Effector memory CD4-positive, alpha-beta T cell (primary cell): ENCODE results near the gene GPR180.

Experiments used
- DNase-seq, 3 donors: peaks; one replicate each; pipeline ENCODE4 v3.0.0-alpha.2; 2020
- H3K27ac ChIP-seq: 2 replicates; pipeline ENCODE4 v1.7.0; 2013; ENCODE audit warnings: mild to moderate bottlenecking, low read length, moderate library complexity; ENCODE audit not compliant: insufficient read depth, poor library complexity, severe bottlenecking
- H3K27me3 ChIP-seq: replicated peaks from 2 replicates; pipeline ENCODE4 v1.7.0; 2013; ENCODE audit warnings: mild to moderate bottlenecking, low read length; ENCODE audit not compliant: insufficient read depth, control insufficient read depth, poor library complexity, severe bottlenecking
- H3K36me3 ChIP-seq: 2 replicates; pipeline ENCODE4 v1.7.0; 2013; ENCODE audit warnings: mild to moderate bottlenecking, low read length, moderate library complexity; ENCODE audit not compliant: control insufficient read depth, insufficient read depth
- H3K4me1 ChIP-seq: 2 replicates; pipeline ENCODE4 v1.7.0; 2013; ENCODE audit warnings: low read length, mild to moderate bottlenecking; ENCODE audit not compliant: control insufficient read depth, insufficient read depth, poor library complexity, severe bottlenecking
- H3K4me3 ChIP-seq: 2 replicates; pipeline ENCODE4 v1.7.0; 2013; ENCODE audit warnings: low read length, low read depth, mild to moderate bottlenecking; ENCODE audit not compliant: insufficient read depth, poor library complexity, severe bottlenecking
- H3K9me3 ChIP-seq: 2 replicates; pipeline ENCODE4 v1.7.0; 2013; ENCODE audit warnings: mild to moderate bottlenecking, low read length, moderate library complexity; ENCODE audit not compliant: control insufficient read depth

The GPR180 gene

DNA sequence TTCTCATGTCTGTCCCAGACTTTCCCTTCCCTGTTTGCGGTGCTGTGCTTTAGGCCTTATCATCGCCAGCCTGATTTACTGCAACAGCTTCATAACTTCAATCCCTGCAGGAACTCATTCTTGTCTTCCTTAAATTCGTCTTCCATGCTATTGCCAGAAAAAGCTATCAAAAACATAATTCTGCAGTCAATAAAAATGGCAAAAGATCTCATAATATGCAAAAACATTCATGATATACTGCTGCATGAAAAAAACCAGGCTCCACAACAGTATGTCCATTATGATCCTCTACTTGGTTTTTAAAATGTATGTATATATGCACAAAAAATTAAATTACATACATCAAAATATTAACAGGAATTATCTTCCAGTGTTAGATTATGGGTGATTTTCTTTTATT is 34.1 kb upstream of the GPR180 start:
- no peak overlapping the region for H3K27ac ChIP-seq

DNA sequence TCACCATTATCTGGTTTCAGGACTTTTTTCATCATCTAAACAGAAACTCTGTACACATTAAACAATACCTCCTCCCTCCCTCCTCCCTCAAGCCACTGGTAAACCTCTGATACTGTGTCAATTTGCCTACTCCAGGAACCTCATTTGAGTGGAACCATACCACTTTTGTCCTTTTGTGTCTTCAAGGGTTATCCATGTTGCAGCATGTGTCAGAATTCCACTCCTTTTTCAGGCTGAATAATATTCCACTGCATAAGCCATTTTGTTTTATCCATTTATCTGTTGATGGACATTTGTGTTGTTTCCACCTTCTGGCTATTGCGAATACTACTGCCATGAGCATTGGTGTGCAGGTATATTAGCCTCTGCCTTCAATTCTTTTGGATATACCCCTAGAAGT is 33.2 kb upstream of the GPR180 start:
- Histone ChIP-seq H3K27me3 (no peaks in the 10 kb centered on the region), H3K4me1 (no peaks in the 10 kb centered on the region), H3K36me3 (peaks cover 42% of the 10 kb centered on the region), H3K27ac (no peak overlapping the region), H3K9me3 (no peaks in the 10 kb centered on the region), H3K4me3 (no peak overlapping the region)
- no peak for DNase-seq

More for the DNA sequence above, 34.1 kb upstream of the GPR180 start:
- peaks cover 33% of the 10 kb centered on the region for H3K36me3 ChIP-seq
- DNase-seq = no peak
- H3K4me1 ChIP-seq = no peaks in the 10 kb centered on the region
- H3K27me3 ChIP-seq = no peaks in the 10 kb centered on the region
- no peaks in the 10 kb centered on the region for H3K9me3 ChIP-seq
- H3K4me3 ChIP-seq = no peak overlapping the region

DNA sequence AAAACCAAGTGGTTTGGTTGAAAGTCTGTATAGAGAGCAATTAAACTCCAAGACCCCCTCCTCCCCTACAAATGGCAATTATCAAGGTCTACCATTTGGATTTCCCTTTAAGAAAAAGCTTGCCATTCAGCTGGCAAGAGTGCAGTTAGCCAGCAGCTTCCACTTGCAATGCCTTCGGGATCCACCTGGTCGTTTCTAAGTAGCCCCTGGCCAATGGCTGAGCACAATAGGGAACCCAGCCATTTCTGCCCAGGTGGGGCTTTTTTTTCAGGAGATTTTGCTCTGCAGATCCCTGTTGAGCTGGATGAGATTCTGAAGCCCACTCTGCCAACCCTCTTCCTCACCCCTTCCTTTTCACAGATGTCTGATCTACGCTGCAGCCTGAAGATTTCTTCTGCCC is 32.0 kb upstream of the GPR180 start:
- DNase-seq = no peak
- no peak overlapping the region for H3K4me3 ChIP-seq
- H3K9me3 ChIP-seq = no peaks in the 10 kb centered on the region
- no peaks in the 10 kb centered on the region for H3K27me3 ChIP-seq
- peaks cover 51% of the 10 kb centered on the region for H3K36me3 ChIP-seq
- H3K4me1 ChIP-seq = no peaks in the 10 kb centered on the region
- no peak overlapping the region for H3K27ac ChIP-seq

DNA sequence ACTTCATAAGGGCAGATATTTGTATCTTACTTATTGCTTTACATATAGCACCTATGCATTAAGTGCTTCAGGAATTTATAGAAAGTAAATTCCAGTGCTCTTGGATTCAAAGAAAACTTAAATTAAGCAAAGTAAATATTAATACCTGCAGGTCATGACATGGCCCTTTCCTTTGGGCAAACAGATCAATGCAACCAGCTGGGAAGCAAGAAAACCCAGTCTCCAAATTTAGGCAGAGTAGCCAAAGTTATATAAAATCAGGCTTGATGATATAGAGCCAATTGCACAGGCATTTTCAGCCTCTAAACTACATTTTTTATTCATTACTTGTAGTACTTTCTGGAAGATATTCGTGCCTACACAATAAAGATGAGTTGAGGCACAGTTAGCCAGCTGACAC is 22.6 kb upstream of the GPR180 start:
- no peak for DNase-seq
- Histone ChIP-seq H3K36me3 (peaks cover 65% of the 10 kb centered on the region), H3K9me3 (no peaks in the 10 kb centered on the region)

DNA sequence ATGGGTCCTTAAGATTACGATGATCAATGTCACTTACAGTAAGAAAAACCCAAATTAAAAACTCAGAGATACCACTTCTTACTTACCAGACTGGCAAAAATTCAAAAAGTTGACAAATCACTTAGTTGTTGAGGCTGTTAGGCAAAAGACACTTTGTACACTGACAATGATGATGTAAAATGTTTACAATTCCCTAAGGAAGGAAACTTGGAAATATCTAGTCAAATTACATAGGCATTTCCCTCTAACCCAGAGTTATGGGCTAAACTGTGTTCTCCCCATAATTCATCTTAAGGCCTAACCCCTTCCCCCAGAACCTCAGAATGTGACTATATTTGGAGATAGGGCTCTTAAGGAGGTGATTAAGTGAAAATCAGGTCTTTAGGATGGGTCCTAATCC is 17.7 kb upstream of the GPR180 start:
- Histone ChIP-seq H3K36me3 (peaks cover 39% of the 10 kb centered on the region), H3K4me3 (no peak overlapping the region), H3K4me1 (no peaks in the 10 kb centered on the region), H3K27ac (no peak overlapping the region), H3K9me3 (no peaks in the 10 kb centered on the region), H3K27me3 (no peaks in the 10 kb centered on the region)
- no peak for DNase-seq

More for the DNA sequence above, 22.6 kb upstream of the GPR180 start:
- Histone ChIP-seq H3K27ac (no peak overlapping the region), H3K4me1 (no peaks in the 10 kb centered on the region), H3K27me3 (no peaks in the 10 kb centered on the region), H3K4me3 (no peak overlapping the region)

DNA sequence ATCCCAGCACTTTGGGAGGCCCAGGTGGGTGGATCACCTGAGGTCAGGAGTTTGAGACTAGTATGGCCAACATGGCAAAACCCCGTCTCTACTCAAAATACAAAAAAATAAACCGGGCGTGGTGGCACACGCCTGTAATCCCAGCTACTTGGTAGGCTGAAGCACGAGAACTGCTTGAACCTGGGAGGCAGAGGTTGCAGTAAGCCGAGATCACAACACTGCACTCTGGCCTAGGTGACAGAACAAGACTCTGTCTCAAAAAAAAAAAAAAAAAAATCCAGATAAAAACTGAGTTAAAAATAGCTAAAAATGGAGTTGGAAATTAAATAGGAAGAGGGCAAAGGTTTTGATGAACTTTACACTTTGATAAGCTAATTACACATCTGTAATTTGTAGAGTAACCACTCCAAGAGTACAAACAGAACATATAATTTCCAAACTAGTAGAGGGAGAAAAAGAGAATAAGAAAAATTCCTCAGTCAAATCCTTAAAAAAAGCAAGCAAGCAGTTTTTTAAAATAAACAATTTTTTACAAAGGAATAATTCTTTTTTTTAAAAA is 16.0 kb upstream of the GPR180 start:
- peaks cover 32% of the 10 kb centered on the region for H3K36me3 ChIP-seq
- H3K4me1 ChIP-seq = no peaks in the 10 kb centered on the region
- no peak overlapping the region for H3K27ac ChIP-seq
- H3K27me3 ChIP-seq = no peaks in the 10 kb centered on the region
- H3K4me3 ChIP-seq = no peak overlapping the region
- H3K9me3 ChIP-seq = no peaks in the 10 kb centered on the region
- no peak for DNase-seq

DNA sequence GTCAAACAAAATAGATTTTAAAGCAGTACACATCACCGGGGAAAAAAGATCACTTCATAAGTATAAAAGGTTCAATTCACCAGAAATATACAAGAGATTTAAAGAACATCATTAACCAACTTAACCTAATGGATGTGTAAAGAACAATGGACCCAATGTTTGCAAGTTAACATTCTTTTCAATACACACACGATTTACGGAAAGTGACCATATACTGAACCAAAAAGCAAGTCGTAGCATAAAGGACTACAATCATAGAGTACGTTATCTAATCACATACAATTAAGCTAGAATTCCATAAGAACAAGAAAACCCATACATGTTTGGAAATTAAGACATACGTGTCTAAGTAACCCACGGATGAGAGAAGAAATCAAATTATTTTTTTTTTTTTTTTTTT is 15.3 kb upstream of the GPR180 start:
- H3K4me1 ChIP-seq = no peaks in the 10 kb centered on the region
- H3K27ac ChIP-seq = no peak overlapping the region
- peaks cover 29% of the 10 kb centered on the region for H3K36me3 ChIP-seq
- no peaks in the 10 kb centered on the region for H3K27me3 ChIP-seq
- no peak overlapping the region for H3K4me3 ChIP-seq
- H3K9me3 ChIP-seq = no peaks in the 10 kb centered on the region
- DNase-seq = no peak

DNA sequence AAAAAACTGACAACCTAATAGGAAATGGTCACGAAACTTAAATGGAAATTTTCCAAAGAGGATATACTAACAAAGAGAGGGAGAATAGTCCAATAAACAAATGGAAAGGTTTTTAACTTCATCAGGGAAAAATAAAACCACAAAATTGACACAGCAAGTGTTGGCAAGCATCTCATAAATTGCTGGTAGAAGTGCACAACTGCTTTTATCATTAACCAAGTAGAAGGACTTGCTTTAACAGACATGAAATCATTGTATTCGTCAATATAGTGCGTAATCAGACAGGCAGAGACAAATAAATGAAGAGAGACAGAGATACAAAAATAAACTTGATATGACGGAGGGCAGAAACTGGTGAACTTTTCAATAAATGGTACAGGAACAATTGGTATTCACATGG is 13.1 kb upstream of the GPR180 start:
- Histone ChIP-seq H3K36me3 (peaks cover 23% of the 10 kb centered on the region), H3K27ac (no peak overlapping the region), H3K9me3 (no peaks in the 10 kb centered on the region), H3K27me3 (no peaks in the 10 kb centered on the region), H3K4me1 (no peaks in the 10 kb centered on the region), H3K4me3 (no peak overlapping the region)
- no peak for DNase-seq

DNA sequence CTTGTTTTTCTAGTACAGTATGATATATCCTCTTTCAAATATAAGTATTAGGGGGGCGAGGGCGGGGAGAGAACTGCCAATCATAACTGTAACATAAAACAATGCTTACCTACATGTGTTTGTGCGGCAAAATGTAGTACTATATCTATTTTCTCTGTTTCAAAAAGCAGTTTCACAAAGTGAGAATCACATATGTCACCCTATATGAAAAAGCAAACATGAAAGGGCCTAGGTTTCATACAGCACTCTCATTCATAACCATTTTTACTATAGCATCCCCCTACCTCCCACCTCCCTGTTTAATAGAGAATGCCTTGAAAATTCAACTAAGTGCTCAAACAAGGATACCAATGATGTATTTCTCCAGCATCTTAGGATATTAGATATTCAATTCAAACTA is 10.9 kb upstream of the GPR180 start:
- Histone ChIP-seq H3K4me1 (peaks cover 8% of the 10 kb centered on the region), H3K36me3 (peaks cover 13% of the 10 kb centered on the region), H3K9me3 (no peaks in the 10 kb centered on the region), H3K27ac (no peak overlapping the region), H3K4me3 (no peak overlapping the region), H3K27me3 (no peaks in the 10 kb centered on the region)
- no peak for DNase-seq

DNA sequence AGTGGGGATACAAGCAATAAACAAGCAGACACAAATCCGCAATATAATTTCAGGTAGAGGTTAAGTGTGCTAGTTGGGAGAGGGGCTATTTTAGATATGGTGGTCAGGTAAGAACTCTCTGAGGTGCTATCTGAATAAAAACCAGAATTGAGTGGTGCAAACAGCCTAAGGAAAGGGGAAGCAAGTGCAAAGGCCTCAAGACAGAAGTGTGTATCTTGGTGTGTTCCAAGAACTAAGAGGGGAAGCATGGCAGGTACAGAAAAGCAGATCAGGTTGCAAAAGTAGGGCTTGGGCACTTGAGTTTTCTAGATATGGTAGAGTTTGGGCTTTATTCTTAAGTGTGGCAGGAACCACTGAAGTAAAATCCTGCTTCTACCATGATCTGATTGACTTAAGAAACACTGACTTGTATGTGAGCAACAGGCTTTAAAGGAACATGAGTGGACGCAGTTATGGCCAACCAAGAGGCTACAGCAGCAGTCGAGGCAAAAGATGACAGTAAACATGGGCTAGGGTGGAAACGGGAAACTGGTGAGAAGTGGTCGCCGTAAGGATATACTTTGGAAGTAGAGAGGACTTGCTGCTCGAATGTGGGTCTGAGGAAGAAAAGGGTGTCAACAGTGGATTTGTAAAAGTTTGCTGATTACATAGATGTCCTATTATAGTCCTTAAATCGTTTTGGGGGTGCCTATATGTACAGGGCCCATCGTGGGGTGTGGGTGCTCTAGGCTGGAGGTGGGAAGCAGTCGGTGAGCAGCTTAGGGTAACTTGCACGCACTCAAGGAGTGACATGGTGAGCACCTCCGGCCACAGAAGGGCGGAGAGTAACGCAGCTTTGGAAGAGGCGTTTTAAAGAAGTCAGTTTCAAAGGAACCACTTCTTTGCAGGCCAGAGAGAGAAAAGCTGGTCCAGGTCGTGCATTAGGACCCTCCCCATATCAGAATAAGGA is 6.4 kb upstream of the GPR180 start:
- peak in 1 of 3 donors; percentile 2 for DNase-seq
- Histone ChIP-seq H3K4me3 (peak overlapping the region; percentile 75), H3K36me3 (peaks cover 9% of the 10 kb centered on the region), H3K27me3 (no peaks in the 10 kb centered on the region), H3K4me1 (peaks cover 8% of the 10 kb centered on the region), H3K27ac (peak overlapping the region; percentile 67), H3K9me3 (no peaks in the 10 kb centered on the region)
